Esophagus squamous epithelium (tissue), 5 donors: Measurements from ENCODE around the gene ZNF641. TPM values are rescaled to one million over a fixed set of nuclear protein-coding genes. Genes with fewer than 3 reads are reported as not detected.

Source experiments
- DNase-seq: peaks from one replicate; lab custom pipeline; 2025; lab: John Stamatoyannopoulos, UW
- H3K27ac ChIP-seq, 4 donors: fragments of 200-600 bp; sonication (generic); one replicate each; pipeline ENCODE4 v1.5.1; 2016 to 2019; ENCODE audit warnings: mild to moderate bottlenecking in 1 of 4
- H3K27me3 ChIP-seq, 4 donors: fragments of 200-600 bp; sonication (generic); 1 replicate in 3 of 4; 2 replicates in 1 of 4; pipeline versions ENCODE4 v1.5.1 to v1.6.0; 2017 to 2021; ENCODE audit warnings: antibody characterized with exemption in 1 of 4
- H3K36me3 ChIP-seq, 3 donors: fragments of 200-600 bp; sonication (generic); one replicate each; pipeline ENCODE4 v1.5.1; 2016 to 2019
- H3K4me1 ChIP-seq, 3 donors: fragments of 200-600 bp; sonication (generic); one replicate each; pipeline ENCODE4 v1.5.1; 2017 to 2019
- H3K4me3 ChIP-seq, 4 donors: fragments of 200-600 bp; sonication (generic); 1 replicate in 3 of 4; 2 replicates in 1 of 4; pipeline ENCODE4 v1.5.1; 2016 to 2019; ENCODE audit warnings: mild to moderate bottlenecking in 2 of 4, moderate library complexity in 1 of 4
- H3K9me3 ChIP-seq, 3 donors: fragments of 200-600 bp; sonication (generic); one replicate each; pipeline ENCODE4 v1.5.1; 2016 to 2019
- POLR2A ChIP-seq, 4 donors: fragments of 450-650 bp; IDR thresholded peaks; one replicate each; pipeline ENCODE4 v1.6.1; 2017; ENCODE audit warnings: antibody characterized with exemption in 4 of 4, mild to moderate bottlenecking in 4 of 4, moderate library complexity in 3 of 4
- WGBS, 2 donors: methylation state at CpG; one replicate each; pipeline ENCODE4 v1.1.5; 2018; 5-methylcytosine and 5-hydroxymethylcytosine counted together
- intact Hi-C: fragments of 100-400 bp; cut with DNase I; formaldehyde crosslinking; loops from one replicate; pipeline ENCODE4 v1.15.0; 2022
- total RNA-seq, 4 donors: library from RNA; depleted of rRNA; stranded (reverse); fragments of >200 nt; gene quantifications; one replicate each; pipeline ENCODE4 v1.1.0, GENCODE V29; 2016
- TF ChIP-seq, protein P1 (sequence below), 6 experiments: fragments of 450-650 bp in 4 of 6; fragments of 200-600 bp in 2 of 6; sonication (generic) in 2 of 6; IDR thresholded peaks; one replicate each; pipeline ENCODE4 v1.5.1; 2016 to 2019; ENCODE audit warnings: antibody characterized with exemption in 6 of 6, mild to moderate bottlenecking in 4 of 6, moderate library complexity in 4 of 6
- donor health status: DM: yes; HTN: yes; CAD: no.

ZNF641 gene
- total RNA-seq, 4 donors from 2014 or later, result 7.1 to 17.9 (median 10.0) TPM

GRCh38 chr12:48329199-48329939 is 21.4 kb downstream of the ZNF641 start:
- intact Hi-C loops, result no loop called here
- TF ChIP-seq POLR2A (IDR thresholded peaks at IDR 0.05), result no peak
- TF ChIP-seq, protein P1, sequence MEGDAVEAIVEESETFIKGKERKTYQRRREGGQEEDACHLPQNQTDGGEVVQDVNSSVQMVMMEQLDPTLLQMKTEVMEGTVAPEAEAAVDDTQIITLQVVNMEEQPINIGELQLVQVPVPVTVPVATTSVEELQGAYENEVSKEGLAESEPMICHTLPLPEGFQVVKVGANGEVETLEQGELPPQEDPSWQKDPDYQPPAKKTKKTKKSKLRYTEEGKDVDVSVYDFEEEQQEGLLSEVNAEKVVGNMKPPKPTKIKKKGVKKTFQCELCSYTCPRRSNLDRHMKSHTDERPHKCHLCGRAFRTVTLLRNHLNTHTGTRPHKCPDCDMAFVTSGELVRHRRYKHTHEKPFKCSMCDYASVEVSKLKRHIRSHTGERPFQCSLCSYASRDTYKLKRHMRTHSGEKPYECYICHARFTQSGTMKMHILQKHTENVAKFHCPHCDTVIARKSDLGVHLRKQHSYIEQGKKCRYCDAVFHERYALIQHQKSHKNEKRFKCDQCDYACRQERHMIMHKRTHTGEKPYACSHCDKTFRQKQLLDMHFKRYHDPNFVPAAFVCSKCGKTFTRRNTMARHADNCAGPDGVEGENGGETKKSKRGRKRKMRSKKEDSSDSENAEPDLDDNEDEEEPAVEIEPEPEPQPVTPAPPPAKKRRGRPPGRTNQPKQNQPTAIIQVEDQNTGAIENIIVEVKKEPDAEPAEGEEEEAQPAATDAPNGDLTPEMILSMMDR (IDR thresholded peaks at IDR 0.05), result no peak
- DNase-seq, result no peak
- Histone ChIP-seq H3K4me3 (no peak overlapping the region), H3K36me3 (no peaks in the 10 kb centered on the region), H3K9me3 (no peaks in the 10 kb centered on the region), H3K4me1 (no peaks in the 10 kb centered on the region), H3K27ac (no peak overlapping the region), H3K27me3 (peaks cover 0 to 17% (median 0%) of the 10 kb centered on the region in 4 donors)
- 86 to 89% methylated on average over 6 to 26 of the region's 55 CpGs for WGBS, 2 donors

- WGBS, 2 donors, result 67 to 84% methylated on average over 2 of the region's 2 CpGs
- Histone ChIP-seq H3K27me3 (no peaks in the 10 kb centered on the region), H3K27ac (no peak overlapping the region), H3K9me3 (peaks cover 0 to 4% (median 0%) of the 10 kb centered on the region in 3 donors), H3K4me1 (no peaks in the 10 kb centered on the region), H3K36me3 (no peaks in the 10 kb centered on the region), H3K4me3 (no peak overlapping the region)
- intact Hi-C loops, result no loop called here
- DNase-seq, result no peak
- TF ChIP-seq POLR2A (IDR thresholded peaks at IDR 0.05), result no peak
- TF ChIP-seq, protein P1 (IDR thresholded peaks at IDR 0.05), result no peak
Observed at GRCh38 chr12:48316491-48316890, 34.2 kb downstream of the ZNF641 start.

GRCh38 chr12:48311313-48311712 is 39.4 kb downstream of the ZNF641 start:
- DNase-seq, result no peak
- peaks cover 0 to 4% (median 0%) of the 10 kb centered on the region in 3 donors for H3K9me3 ChIP-seq
- 46 to 59% methylated on average over 2 to 3 of the region's 3 CpGs for WGBS, 2 donors
- TF ChIP-seq, protein P1 (IDR thresholded peaks at IDR 0.05), result no peak
- no peak for TF ChIP-seq POLR2A (IDR thresholded peaks at IDR 0.05)
- H3K27ac ChIP-seq, result no peak overlapping the region
- no peaks in the 10 kb centered on the region for H3K4me1 ChIP-seq
- no peaks in the 10 kb centered on the region for H3K27me3 ChIP-seq
- H3K4me3 ChIP-seq, result no peak overlapping the region
- H3K36me3 ChIP-seq, result no peaks in the 10 kb centered on the region
- intact Hi-C loops, result no loop called here

GRCh38 chr12:48307269-48307668 is 43.5 kb downstream of the ZNF641 start:
- Histone ChIP-seq H3K36me3 (no peaks in the 10 kb centered on the region), H3K4me3 (no peak overlapping the region), H3K9me3 (no peaks in the 10 kb centered on the region), H3K4me1 (no peaks in the 10 kb centered on the region), H3K27me3 (no peaks in the 10 kb centered on the region), H3K27ac (no peak overlapping the region)
- WGBS, 2 donors, result 80 to 92% methylated on average over 4 to 13 of the region's 13 CpGs
- intact Hi-C loops, result no loop called here
- no peak for TF ChIP-seq POLR2A (IDR thresholded peaks at IDR 0.05)
- TF ChIP-seq, protein P1 (IDR thresholded peaks at IDR 0.05), result no peak
- no peak for DNase-seq

GRCh38 chr12:48305190-48305589 is 45.5 kb downstream of the ZNF641 start:
- 83 to 87% methylated on average over 2 of the region's 2 CpGs for WGBS, 2 donors
- Histone ChIP-seq H3K4me3 (no peak overlapping the region), H3K4me1 (no peaks in the 10 kb centered on the region), H3K27me3 (no peaks in the 10 kb centered on the region), H3K27ac (no peak overlapping the region), H3K9me3 (no peaks in the 10 kb centered on the region), H3K36me3 (no peaks in the 10 kb centered on the region)
- intact Hi-C loops, result no loop called here
- TF ChIP-seq, protein P1 (IDR thresholded peaks at IDR 0.05), result no peak
- TF ChIP-seq POLR2A (IDR thresholded peaks at IDR 0.05), result no peak
- no peak for DNase-seq
